IMR-90 (cell line): ENCODE results near the gene ZNF646. TPM values are rescaled to one million over a fixed set of nuclear protein-coding genes. Genes with fewer than 3 reads are reported as not detected.

Source experiments
- ATAC-seq: fragments of 200-7000 bp; cut with Tn5 transposase; 2 replicates; pipeline ENCODE4 v1.9.1; 2020; ENCODE audit warnings: low read depth, mild to moderate bottlenecking, moderate library complexity
- BruUV-seq: library from RNA; stranded (reverse); fragments of 400-500 nt; replicated peaks from 2 replicates; lab custom pipeline; 2021; lab: Mats Ljungman, UMichigan
- CTCF ChIA-PET: fragments of 300-600 bp; formaldehyde crosslinking; extraction: SDS; loops from one replicate; lab custom pipeline; 2021; ENCODE audit warnings: antibody characterized with exemption; lab: Yijun Ruan, JAX
- POLR2A ChIA-PET: fragments of 300-600 bp; sonication (Branson Sonifier 250); formaldehyde crosslinking; loops from one replicate; lab custom pipeline; 2022; ENCODE audit warnings: antibody characterized with exemption; ENCODE audit not compliant: unreplicated experiment; lab: Charles Lee
- DNase-seq: peaks from one replicate; pipeline ENCODE4 v3.0.0; 2013
- H2AFZ ChIP-seq: replicated peaks from 2 replicates; pipeline ENCODE3; 2013; ENCODE audit warnings: low read length, mild to moderate bottlenecking; ENCODE audit not compliant: poor library complexity
- H2AK5ac ChIP-seq: 2 replicates; pipeline ENCODE4 v1.6.1; 2013; ENCODE audit warnings: low read depth, low read length, inconsistent platforms
- H2AK9ac ChIP-seq: replicated peaks from 2 replicates; pipeline ENCODE3; 2013; ENCODE audit warnings: mild to moderate bottlenecking, low read depth, low read length, moderate library complexity; ENCODE audit not compliant: poor library complexity
- H2BK120ac ChIP-seq: 2 replicates; pipeline ENCODE4 v1.6.1; 2013; ENCODE audit warnings: low read depth, low read length, inconsistent platforms
- H2BK15ac ChIP-seq: 3 replicates; pipeline ENCODE4 v1.6.1; 2013; ENCODE audit warnings: low read depth, low read length, inconsistent platforms
- H2BK20ac ChIP-seq: 2 replicates; pipeline ENCODE4 v1.6.1; 2013; ENCODE audit warnings: low read depth, mild to moderate bottlenecking, inconsistent platforms, low read length, moderate library complexity
- H2BK5ac ChIP-seq: 2 replicates; pipeline ENCODE4 v1.6.1; 2013; ENCODE audit warnings: mild to moderate bottlenecking, low read depth, low read length, inconsistent platforms; ENCODE audit not compliant: poor library complexity, severe bottlenecking
- H3K14ac ChIP-seq: replicated peaks from 2 replicates; pipeline ENCODE4 v1.6.1; 2013; ENCODE audit warnings: low read depth, low read length, inconsistent platforms
- H3K18ac ChIP-seq: 2 replicates; pipeline ENCODE4 v1.6.1; 2013; ENCODE audit warnings: low read depth, low read length, control low read depth
- H3K23ac ChIP-seq: 2 replicates; pipeline ENCODE4 v1.6.1; 2013; ENCODE audit warnings: low read depth, low read length, inconsistent platforms
- H3K27ac ChIP-seq: 2 replicates; pipeline ENCODE4 v1.5.1; 2013; ENCODE audit warnings: mild to moderate bottlenecking, control low read depth, low read length; ENCODE audit not compliant: insufficient read depth
- H3K27me3 ChIP-seq: 2 replicates; pipeline ENCODE4 v1.6.1; 2013; ENCODE audit warnings: low read length; ENCODE audit not compliant: control insufficient read depth, insufficient read depth
- H3K36me3 ChIP-seq: 2 replicates; pipeline ENCODE4 v1.6.1; 2013; ENCODE audit warnings: low read length, mixed read lengths; ENCODE audit not compliant: control insufficient read depth, insufficient read depth
- H3K4ac ChIP-seq: 2 replicates; pipeline ENCODE4 v1.6.1; 2013; ENCODE audit warnings: low read depth, low read length, inconsistent platforms
- H3K4me1 ChIP-seq: 2 replicates; pipeline ENCODE4 v1.6.1; 2013; ENCODE audit warnings: low read length, mixed read lengths; ENCODE audit not compliant: control insufficient read depth, insufficient read depth
- H3K4me2 ChIP-seq: 2 replicates; pipeline ENCODE4 v1.6.1; 2013; ENCODE audit warnings: low read depth, mild to moderate bottlenecking, control low read depth, low read length, moderate library complexity
- H3K4me3 ChIP-seq: 2 replicates; pipeline ENCODE4 v1.5.1; 2013; ENCODE audit warnings: low read depth, mild to moderate bottlenecking, control low read depth, low read length, moderate library complexity; ENCODE audit not compliant: insufficient read depth
- H3K56ac ChIP-seq: 2 replicates; pipeline ENCODE4 v1.6.1; 2013; ENCODE audit warnings: low read length, inconsistent platforms; ENCODE audit not compliant: insufficient read depth; ENCODE audit errors: extremely low read depth
- H3K79me1 ChIP-seq, 2 experiments: 2 replicates each; pipeline ENCODE4 v1.6.1; 2013; ENCODE audit warnings: low read length in 2 of 2, inconsistent platforms in 1 of 2, low read depth in 1 of 2
- H3K9ac ChIP-seq: 2 replicates; pipeline ENCODE4 v1.6.1; 2013; ENCODE audit warnings: low read depth, low read length, control low read depth
- H3K9me1 ChIP-seq: 2 replicates; pipeline ENCODE4 v1.6.1; 2013; ENCODE audit warnings: low read length, inconsistent platforms; ENCODE audit not compliant: insufficient read depth
- H3K9me3 ChIP-seq: 2 replicates; pipeline ENCODE4 v1.6.1; 2013; ENCODE audit warnings: low read length; ENCODE audit not compliant: control insufficient read depth, insufficient read depth
- H4K20me1 ChIP-seq: 2 replicates; pipeline ENCODE4 v1.6.1; 2013; ENCODE audit warnings: low read length, inconsistent platforms; ENCODE audit not compliant: insufficient read depth
- H4K5ac ChIP-seq: 2 replicates; pipeline ENCODE4 v1.6.1; 2013; ENCODE audit warnings: mild to moderate bottlenecking, low read depth, low read length, control low read depth
- H4K8ac ChIP-seq, 2 experiments: 2 replicates each; pipeline ENCODE4 v1.6.1; 2013; ENCODE audit warnings: low read depth in 2 of 2, low read length in 2 of 2, control low read depth in 1 of 2, inconsistent platforms in 1 of 2
- H4K91ac ChIP-seq: 2 replicates; pipeline ENCODE4 v1.6.1; 2013; ENCODE audit warnings: low read depth, low read length, inconsistent platforms; ENCODE audit not compliant: insufficient read depth
- BHLHE40 ChIP-seq: fragments of 150-350 bp; IDR thresholded peaks from 2 replicates; pipeline ENCODE4 v1.6.1; 2016; ENCODE audit warnings: mild to moderate bottlenecking, low read depth, low read length
- CEBPB ChIP-seq: IDR thresholded peaks from 2 replicates; pipeline ENCODE4 v1.6.1; 2012; ENCODE audit warnings: low read depth, low read length, improper control_type of control experiment
- CHD1 ChIP-seq: IDR thresholded peaks from 2 replicates; pipeline ENCODE4 v1.6.1; 2012; ENCODE audit warnings: low read depth, low read length, improper control_type of control experiment
- FOS ChIP-seq: fragments of 150-350 bp; IDR thresholded peaks from 2 replicates; pipeline ENCODE4 v1.6.1; 2016; ENCODE audit warnings: low read depth, low read length
- MAZ ChIP-seq: IDR thresholded peaks from 2 replicates; pipeline ENCODE4 v1.6.1; 2012; ENCODE audit warnings: low read depth, mild to moderate bottlenecking, low read length, improper control_type of control experiment, moderate library complexity, borderline replicate concordance
- MXI1 ChIP-seq: IDR thresholded peaks from 2 replicates; pipeline ENCODE4 v1.6.1; 2012; ENCODE audit warnings: low read depth, mild to moderate bottlenecking, low read length, moderate library complexity, borderline replicate concordance
- POLR2A ChIP-seq: IDR thresholded peaks from 2 replicates; pipeline ENCODE4 v1.6.1; 2012; ENCODE audit warnings: mild to moderate bottlenecking, low read depth, low read length
- RCOR1 ChIP-seq: IDR thresholded peaks from 2 replicates; pipeline ENCODE4 v1.6.1; 2012; ENCODE audit warnings: mild to moderate bottlenecking, low read length, improper control_type of control experiment; ENCODE audit not compliant: insufficient replicate concordance
- RFX5 ChIP-seq: IDR thresholded peaks from 2 replicates; pipeline ENCODE4 v1.8.0; 2012; ENCODE audit warnings: low read depth, mild to moderate bottlenecking, low read length, moderate library complexity
- SMC3 ChIP-seq: fragments of 150-350 bp; IDR thresholded peaks from 2 replicates; pipeline ENCODE4 v1.6.1; 2016; ENCODE audit warnings: low read depth, mild to moderate bottlenecking, antibody characterized with exemption, low read length, moderate library complexity
- WGBS, 2 experiments: methylation state at CpG; one replicate each; pipeline versions ENCODE4 v1.1.5 to v1.1.7; 2013; ENCODE audit warnings: missing lambda C conversion rate in 2 of 2; ENCODE audit not compliant: insufficient read length in 1 of 2; ENCODE audit errors: extremely low coverage in 2 of 2; 5-methylcytosine and 5-hydroxymethylcytosine counted together
- dilution Hi-C: fragments of 300-500 bp; cut with HindIII; formaldehyde crosslinking; loops from one replicate; pipeline ENCODE4 v1.14.3; 2018; ENCODE audit warnings: low sequenced_read_pairs; ENCODE audit not compliant: unreplicated experiment
- in situ Hi-C: fragments of 300-500 bp; cut with MboI; formaldehyde crosslinking; loops from 3 replicates; pipeline ENCODE4 v1.14.3; 2019; ENCODE audit warnings: low sequenced_read_pairs, inconsistent platforms, mixed read lengths
- intact Hi-C: fragments of 100-400 bp; cut with micrococcal nuclease; formaldehyde crosslinking; loops from 2 replicates; pipeline ENCODE4 v1.10.0; 2022
- polyA plus RNA-seq, 3 experiments: library from polyadenylated mRNA; depleted of rRNA; stranded (reverse); fragments of >200 nt; gene quantifications; 2 replicates each; pipeline ENCODE4 v1.2.3, GENCODE V29; 2012; ENCODE audit warnings: low replicate concordance in 1 of 3
- total RNA-seq: library from RNA; depleted of rRNA; stranded (reverse); fragments of >200 nt; gene quantifications from 2 replicates; pipeline ENCODE4 v1.2.3, GENCODE V29; 2012

Gene ZNF646
- total and polyA plus RNA-seq, 2 of the 4 experiments (the other 2 are of a cell fraction), result 4.9 to 6.8 TPM

- Histone ChIP-seq H4K20me1 (peaks cover 21% of the 10 kb centered on the region), H3K23ac (no peak overlapping the region), H2AK5ac (no peak overlapping the region), H2AK9ac (no peak overlapping the region), H4K91ac (no peak overlapping the region), H3K27me3 (no peaks in the 10 kb centered on the region), H3K9me1 (peaks cover 3% of the 10 kb centered on the region; the same call in 1 of the 2 replicates), H2AFZ (no peak overlapping the region), H3K9me3 (no peaks in the 10 kb centered on the region), H3K4me3 (no peak overlapping the region), H4K5ac (no peak overlapping the region), H3K4me1 (no peaks in the 10 kb centered on the region), H3K27ac (no peak overlapping the region), H4K8ac (no peak overlapping the region), H3K4ac (no peak overlapping the region), H3K36me3 (peaks cover 66% of the 10 kb centered on the region), H3K4me2 (no peak overlapping the region), H2BK15ac (no peak overlapping the region), H3K56ac (no peak overlapping the region), H2BK120ac (no peak overlapping the region), H2BK5ac (no peak overlapping the region), H3K79me1 (peaks cover 9 to 48% of the 10 kb centered on the region in 2 experiments), H3K14ac (no peak overlapping the region), H2BK20ac (no peak overlapping the region), H3K18ac (no peak overlapping the region), H3K9ac (no peak overlapping the region)
- WGBS, 2 experiments, result 92% methylated on average over 5 of the region's 16 CpGs; no CpG with 5 or more reads in 1 of the 2 experiments
- ChIA-PET POLR2A (interaction anchor here (0.6 kb wide), 1 partner anchor 90 kb away, joined by 4 read pairs; no protein-coding TSS in a partner anchor), CTCF (interaction anchor here (0.6 kb wide), 1 partner anchor 57 kb away, joined by 3 read pairs; no protein-coding TSS in a partner anchor)
- no peak for TF ChIP-seq CEBPB
- TF ChIP-seq MXI1, result no peak
- TF ChIP-seq FOS, result no peak
- no peak for TF ChIP-seq BHLHE40
- no peak for TF ChIP-seq RFX5
- no peak for TF ChIP-seq RCOR1
- no peak for TF ChIP-seq POLR2A
- TF ChIP-seq SMC3, result no peak
- TF ChIP-seq MAZ, result no peak
- TF ChIP-seq CHD1, result no peak
- intact Hi-C loops, result no loop called here
- in situ Hi-C loops, result loop anchor here (10.0 kb wide), 1 partner anchor 100 kb away; the partner anchor contains the start of gene HSD3B7
- dilution Hi-C loops, result no loop called here
- DNase-seq (no peak), ATAC-seq (peak; percentile 31)
- BruUV-seq, result no TSS peak
These were observed 10.5 kb downstream of the ZNF646 start for GRCh38 chr16:31084584-31085302.
